GM19452 (cell line): ENCODE data around the gene KCNMA1.

Source experiments
- ATAC-seq: cut with Tn5 transposase; IDR thresholded peaks from one replicate; pipeline ENCODE4 v1.9.1; 2021; ENCODE audit not compliant: unreplicated experiment

KCNMA1 gene

DNA sequence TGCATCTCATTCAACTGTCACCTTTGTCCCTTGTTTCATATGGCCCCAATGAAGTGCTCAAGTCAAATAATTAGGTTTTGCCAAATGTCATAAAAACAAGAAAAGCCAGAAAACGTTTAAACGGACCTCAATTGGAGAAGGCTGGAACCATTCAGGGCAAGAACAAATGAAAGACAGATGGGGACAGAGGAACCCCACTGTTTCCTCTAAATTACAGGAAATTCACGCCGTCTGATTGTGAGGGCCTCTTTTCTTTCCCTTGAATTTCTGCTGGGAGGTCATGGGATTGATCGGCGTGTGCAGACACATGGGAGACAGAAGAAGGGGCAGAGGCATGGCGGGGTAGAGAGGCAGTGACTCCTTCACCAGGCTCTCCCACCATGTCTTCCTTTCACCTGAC lies 656.4 kb downstream of the KCNMA1 start:
- ATAC-seq = no peak

DNA sequence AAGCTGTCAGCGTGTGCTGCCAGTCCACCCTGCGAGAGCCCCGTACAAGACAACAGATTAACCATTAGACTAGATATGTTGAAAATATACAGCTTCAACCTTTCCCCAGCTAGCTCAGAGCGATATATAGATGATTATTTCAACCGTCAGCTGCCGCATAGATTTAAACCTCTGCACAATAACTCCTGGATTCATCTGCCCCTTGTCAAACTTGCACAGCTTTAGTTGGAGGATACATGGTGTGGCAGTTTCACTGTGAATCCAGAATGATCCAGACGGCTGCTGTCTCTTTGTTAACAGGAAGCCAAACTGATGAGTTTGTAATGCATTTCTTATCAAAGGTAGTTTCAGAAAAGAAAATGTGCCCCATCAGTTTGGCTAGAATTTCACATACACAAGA lies 659.7 kb downstream of the KCNMA1 start:
- no peak for ATAC-seq

DNA sequence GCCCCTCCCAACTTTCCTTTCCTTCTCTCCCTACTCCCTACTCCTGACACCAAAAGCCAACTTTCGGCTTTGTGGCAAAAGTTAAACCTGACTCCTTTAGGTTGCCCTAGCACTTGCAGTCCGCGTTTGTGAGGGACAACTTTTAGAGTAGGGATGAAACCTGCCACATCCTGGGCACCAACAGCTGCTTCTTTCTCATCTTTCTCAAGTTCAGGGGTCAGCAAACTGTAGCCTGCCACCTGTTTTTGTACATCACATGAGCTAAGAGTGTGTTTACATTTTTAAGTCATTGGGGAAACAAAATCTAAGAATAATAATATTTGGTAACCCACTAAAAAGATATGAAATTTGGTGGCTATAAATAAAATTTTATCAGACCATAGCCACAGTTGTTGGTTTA lies 660.6 kb downstream of the KCNMA1 start:
- ATAC-seq = no peak

DNA sequence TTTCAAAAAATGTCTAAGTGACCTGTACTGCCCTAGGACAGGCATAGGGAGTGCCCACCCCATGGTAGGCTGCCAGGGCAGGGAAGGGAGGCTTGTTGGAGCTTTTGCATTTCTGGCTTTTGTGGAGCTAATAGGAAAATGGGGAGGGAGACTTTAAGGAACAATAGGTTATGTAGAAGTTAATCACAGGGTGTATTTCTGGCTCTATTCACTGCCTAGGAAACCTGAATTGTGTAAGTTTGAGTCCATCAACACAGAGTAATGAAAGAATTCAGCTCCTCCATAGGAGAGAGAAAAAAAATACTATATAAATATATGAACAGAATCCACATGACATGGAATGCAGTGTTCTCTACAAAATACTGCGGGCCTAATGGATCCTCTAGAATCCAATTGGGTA lies 661.5 kb downstream of the KCNMA1 start:
- ATAC-seq = no peak

DNA sequence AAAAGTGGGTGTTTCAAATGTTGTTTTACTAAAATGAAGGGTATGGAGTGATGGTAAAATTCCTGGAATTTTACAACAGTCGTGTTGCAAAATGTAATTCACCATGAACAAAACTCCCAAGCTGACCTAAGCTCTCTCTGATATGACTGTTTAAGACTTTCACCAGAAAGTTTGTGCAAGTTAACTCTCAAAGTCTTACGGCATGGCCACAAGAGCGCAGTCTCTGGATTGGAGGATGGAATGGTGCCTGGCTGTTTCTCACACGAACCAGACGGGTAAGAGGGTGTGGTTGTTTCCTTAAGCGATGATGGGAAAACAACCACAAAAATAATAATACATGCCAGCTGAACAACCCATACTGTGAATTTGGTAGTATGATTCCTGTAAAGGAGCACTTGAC lies 662.5 kb downstream of the KCNMA1 start:
- no peak for ATAC-seq

DNA sequence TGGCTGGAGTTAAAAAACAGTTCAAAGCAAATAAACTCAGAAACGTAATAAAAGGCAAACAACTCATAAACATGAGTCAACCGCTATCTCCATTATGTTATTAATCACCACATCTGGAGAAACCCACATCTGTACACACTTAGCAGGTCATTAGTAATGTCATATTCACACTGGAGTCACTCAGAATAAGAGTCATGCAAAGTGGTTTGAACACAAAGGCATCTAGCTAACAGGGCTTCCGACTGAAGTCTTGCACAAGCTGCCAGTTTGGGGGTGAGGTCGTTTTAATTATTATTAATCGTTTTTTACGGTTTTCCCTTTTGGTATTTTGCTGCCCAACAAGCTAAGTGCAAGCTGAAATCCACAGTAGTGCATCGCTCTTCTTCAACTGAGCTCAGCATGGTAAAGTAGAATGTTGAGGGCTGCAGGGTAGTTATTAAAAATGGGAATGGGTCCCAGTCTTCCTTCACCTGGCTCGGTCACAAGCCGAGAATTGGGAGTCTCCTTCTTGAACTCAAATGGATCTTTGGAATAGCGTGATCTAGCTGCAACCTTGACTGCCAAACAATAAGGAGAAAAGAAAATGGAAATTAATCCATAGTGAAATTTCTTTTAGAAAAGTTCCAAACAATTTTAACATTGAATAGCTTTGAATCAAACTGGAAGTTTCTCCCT lies 663.5 kb downstream of the KCNMA1 start:
- no peak for ATAC-seq

DNA sequence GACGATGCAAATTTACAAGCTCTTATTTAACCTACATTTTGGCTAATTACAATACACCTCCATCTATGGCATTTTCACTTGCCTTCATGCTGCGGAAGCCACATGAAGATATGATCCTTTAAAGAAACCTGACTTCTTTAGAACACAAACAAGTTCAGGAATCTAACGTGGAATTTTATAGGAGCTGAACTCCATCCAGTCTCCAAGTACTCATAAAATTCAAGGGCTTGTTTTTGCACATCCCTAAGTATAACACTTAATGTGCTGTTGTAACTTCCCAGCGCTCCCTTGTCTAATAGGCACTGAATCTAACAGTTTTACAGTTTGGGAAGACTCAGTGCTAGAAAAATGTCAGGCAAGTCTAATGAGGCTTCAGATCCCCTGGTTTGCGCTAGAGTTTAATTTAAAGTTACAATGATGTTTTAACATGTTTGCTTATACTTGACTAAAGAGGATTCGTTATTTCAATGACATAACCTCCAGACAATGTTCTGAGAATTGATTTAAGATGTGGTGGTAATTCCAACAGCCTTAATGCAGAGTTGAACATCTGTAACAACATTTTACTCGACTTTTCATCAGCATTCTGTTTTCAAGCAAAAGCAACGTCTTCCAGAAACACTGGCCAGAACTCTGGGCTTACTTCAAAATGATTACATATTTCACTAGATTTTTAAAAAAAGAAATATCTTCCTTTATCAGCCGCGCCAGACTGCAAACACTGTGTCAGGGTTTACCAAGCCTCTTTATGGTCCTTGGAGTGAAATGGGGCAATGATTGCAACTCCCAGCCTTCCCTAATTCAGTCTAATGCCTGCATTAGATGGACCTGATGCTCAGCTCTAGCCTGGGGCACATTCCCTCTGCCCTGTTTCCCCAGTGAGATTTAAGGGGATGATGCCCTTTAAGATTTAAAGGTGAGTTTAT lies 664.3 kb downstream of the KCNMA1 start:
- no peak for ATAC-seq

DNA sequence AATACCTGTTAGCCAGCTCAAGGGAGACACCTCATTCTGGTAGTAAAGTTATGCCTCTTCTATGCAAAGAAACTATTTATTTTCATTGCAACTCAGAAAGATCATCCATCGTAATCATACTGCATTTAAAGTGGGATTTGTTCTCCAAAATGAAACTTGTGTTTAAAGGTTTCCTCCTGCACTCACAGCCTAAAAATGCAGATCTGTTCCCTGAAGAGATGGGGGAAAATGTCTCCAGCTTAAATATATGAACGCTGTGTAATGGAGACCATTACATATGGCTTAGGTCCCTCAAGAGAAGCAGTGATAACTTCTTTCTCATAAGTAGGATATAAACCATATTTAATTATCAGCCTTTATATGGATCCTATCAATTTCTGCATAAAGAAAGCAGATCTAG lies 665.1 kb downstream of the KCNMA1 start:
- no peak for ATAC-seq

DNA sequence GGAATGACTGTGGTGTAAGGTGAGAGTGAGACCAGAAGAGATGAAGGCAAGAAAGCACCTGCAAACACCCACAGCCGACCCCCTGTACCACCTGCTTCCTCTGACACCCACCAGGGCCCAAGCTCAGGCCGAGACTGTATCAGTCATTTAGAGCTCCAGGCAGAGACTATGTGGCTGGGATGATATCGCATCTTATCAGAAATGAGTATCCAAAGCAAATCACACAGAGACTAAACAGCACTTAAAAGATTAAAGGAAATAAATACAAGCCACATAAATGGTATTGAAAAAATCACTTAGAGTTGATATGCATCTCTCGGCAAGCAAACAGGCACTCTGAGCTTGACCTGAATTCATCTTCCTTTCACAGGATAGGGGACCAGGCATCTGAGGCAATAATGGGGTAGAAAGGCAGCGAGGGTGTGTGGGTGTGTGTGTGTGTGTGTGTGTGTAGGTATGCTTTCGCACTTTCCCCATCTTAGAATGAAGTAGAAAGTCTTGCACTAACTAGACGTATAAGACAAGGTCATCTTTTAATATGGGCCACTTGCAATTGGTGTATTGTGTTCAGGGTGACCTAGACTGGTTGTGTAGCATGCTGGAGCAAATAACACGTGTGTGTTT lies 665.9 kb downstream of the KCNMA1 start:
- ATAC-seq = no peak

DNA sequence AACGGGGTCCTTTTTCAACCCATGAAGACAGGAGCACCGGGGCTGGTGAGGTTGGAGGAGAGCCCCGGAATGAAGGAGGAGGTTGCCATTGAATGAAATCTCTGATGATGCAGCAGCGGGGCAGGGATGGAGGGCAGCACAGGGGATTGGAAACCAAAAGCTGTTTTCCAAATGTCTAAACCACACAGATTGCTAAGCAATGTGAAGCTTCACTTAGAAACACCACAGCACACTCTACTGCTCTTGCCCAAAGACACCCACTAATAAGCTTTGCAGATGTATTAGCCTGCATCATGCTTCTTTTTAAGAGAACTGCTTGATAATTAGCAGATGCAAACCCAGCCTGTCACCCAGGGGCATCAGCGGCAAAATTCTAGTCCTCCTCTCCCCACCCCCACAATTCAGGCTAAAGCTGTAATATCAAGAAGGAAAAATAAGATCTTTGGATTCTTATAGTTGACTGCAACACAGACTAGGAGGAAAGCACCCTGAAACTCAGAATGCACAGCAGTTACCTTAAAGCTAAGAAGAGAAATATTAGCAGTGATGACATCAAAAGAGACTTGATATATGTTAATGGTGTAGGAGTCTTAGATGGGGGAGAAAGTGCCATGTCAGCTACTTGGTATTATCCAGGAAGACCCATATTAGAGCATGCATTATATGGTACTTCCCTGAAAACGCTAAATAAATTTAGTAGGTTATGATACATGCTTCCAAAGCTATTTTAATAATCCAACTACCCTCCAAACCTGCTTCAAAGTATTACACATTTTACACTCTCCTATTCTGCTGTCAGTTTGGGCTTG lies 666.7 kb downstream of the KCNMA1 start:
- ATAC-seq = no peak

DNA sequence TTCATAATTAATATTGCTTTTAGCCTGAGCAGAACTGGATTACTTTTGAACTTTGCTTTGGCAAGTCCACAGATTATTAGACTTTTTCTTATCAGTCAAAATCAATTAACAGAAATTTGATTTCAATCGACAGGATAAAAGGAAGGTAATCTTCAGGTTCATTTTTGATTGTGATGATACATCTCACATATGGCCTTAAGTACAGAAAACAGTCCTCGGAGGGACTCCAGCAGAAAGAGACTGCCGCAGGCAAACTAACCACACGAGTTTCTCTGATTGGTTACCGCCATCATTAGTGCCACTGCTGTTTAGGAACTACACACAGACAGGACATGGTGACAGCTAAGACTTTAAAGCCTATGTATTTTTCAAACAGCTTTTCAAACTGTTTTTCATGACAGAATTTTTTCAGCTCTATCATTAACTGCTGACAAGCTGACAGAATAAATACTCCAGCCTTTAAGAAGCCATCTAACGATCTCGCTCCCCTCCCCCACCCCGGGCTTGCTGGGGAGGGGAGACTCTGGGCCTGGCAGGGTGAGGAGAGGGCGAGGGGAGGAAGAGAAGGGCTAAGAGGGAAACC lies 668.2 kb downstream of the KCNMA1 start:
- ATAC-seq = no peak

DNA sequence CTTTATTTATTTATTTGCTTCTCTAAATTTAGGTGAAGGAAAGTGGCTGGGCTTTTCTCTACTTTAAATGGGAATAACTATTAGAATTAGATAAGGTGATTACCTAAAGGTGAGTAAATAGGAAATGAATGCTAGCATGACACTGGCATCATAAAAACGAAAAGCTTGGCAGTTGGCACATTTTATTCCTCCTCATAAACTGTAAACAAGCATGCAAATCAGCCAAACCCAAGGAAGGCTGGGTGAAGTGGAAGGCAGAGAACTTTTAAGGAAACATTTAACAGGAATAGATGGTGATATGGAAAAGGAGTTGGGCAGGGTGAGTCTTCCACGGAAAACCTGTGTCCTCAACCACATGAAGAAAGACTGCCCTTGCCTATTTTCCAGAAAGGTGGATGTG lies 669.1 kb downstream of the KCNMA1 start:
- no peak for ATAC-seq

DNA sequence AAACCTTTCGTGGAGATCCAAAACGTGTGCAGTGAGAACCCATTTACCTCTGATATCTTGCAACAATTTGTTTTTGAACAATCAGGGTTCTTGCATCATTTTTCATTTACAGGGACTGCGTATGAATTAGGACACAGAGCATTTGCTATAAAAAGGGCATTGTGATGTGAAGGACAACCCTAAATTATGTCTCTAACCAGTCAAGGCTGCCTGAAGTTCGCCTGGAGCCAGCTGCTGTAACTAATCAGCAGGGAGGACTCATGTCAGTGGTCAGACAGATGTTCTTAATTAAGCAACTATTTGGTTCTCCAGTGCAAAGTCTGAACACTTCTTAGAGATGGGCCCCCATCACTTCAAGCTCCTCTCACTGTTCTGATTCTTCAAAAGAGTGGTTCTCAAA lies 674.8 kb downstream of the KCNMA1 start:
- ATAC-seq = no peak

DNA sequence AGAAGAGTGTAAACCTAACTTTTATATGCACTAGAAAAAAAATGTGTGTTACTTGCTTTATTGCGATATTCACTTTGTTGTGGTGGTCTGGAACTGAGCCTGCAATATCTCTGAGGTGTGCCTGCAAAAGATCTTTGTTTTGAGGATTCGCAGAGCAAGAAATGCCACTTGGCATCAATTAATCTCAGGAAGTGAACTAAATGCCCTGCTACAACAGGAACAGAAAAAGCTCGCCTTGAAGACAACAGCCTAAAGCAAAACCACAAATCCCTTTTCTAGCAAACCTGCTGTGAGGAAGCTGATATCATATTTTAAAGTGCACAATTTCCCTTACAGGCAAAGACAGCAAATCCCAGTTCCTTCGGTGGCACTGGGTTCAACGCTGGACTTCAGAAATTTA lies 675.8 kb downstream of the KCNMA1 start:
- ATAC-seq = no peak

DNA sequence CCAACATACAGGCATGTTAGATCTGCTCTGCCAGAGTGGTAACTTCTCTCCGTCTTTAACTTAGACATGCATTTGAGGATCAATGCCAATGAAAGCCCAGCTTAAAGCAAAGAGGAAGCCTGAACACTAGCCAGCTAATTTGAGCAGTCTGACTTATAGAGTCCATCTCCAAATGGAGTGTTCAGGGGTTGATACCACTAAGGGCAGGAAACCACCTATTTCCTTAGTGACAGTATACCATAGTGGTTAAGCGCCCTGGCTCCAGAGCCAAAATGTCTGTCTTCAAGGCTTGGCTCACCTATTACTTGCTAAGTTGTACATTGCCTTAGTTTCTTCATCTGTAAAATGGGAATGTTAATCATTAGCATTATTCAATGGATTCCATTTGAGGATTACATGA lies 678.5 kb downstream of the KCNMA1 start:
- no peak for ATAC-seq

DNA sequence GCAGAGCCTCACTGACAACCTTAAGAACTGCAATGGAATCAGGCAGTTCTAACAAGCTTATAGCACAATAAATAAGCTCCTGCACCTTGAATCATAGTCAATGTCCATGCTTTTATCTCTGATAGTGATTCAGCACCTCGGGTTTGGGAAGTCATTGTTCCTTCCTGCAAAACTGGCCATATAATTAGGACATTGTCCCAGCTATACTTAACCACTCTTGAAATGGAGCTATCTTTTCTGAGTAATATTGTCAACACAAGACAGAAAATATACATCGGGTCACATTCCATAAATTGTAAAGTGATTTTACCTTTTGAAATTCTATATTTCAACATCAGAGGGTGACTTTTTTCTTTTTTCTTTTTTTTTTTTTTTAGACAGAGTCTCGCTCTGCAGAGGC lies 682.8 kb downstream of the KCNMA1 start:
- no peak for ATAC-seq

DNA sequence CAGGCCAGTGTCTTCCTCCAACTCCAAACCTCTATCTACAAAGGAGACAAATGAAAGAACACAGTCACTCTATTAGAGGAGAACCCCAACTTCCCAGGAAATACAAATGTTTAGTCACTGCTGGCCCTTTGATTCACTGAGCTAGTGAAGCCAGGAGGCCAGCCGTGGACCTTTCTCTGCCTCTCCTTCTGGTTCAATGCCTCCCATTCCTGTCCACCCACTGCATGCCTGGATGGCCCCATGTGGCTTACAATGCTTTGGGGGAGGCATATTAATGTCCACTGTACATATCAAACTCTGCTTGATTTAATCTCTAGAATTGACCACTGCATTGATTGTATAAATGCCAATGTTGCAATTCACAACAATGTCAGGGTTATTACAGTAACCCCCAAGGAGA lies 687.3 kb downstream of the KCNMA1 start:
- ATAC-seq = no peak

DNA sequence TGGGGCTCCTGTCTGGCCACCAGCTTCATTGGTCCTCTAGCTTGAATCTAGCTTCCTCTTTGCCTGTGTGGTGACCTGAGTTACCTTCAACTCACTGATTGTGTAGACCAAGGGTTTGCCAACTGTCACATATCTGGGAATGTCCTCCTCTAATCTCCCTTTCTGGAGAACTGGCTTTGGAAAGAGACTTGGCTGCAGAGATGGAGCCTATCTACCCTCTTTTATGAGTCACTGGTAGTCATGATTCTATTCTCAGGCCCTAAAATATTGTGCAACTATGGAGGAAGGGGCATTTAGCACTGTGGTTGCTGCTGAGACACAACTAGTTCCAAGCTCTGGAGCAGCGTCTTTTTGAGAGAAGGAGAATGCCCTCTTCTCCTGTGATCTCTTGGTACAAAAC lies 691.3 kb downstream of the KCNMA1 start:
- no peak for ATAC-seq

DNA sequence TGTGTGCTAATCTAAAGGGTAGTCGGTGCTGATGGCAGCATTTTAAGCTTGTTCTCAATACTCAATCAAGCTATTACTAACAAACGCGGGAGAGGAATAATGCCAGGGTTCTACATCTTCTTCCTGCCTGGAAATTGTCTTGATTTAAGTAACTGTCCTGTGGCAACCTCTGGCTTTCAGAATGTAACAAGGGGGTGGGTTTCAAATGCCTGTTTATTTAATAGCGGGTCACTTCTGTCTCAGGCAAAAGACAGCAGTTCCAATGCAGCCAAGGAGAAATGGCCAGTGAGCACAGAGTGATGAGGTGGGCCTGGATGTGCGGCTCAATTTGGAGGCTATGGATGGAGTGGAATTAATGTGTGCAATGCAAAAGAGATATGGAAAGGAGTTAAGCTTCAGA lies 692.4 kb downstream of the KCNMA1 start:
- ATAC-seq = no peak

DNA sequence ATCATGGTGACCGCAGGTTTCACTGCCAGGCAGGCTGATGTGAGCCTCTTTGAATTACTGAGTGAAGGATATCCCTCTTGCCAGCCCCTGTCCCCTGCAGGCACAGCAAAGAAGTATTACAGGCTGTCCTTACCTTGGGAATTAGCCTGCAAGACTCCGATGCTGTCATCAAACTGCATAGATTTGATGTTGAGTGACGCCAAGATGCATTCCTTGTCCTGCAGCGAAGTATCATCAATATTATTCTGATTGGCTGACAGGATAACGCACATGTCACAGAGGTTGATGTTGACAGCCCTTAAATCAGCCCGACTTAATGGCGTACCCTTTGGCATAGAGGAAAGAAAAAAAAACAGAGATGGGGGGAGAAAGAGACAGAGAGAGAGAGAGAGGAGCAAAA lies 693.0 kb downstream of the KCNMA1 start:
- ATAC-seq = no peak
